ENCODE data around the gene NFKBIZ.

DNA sequence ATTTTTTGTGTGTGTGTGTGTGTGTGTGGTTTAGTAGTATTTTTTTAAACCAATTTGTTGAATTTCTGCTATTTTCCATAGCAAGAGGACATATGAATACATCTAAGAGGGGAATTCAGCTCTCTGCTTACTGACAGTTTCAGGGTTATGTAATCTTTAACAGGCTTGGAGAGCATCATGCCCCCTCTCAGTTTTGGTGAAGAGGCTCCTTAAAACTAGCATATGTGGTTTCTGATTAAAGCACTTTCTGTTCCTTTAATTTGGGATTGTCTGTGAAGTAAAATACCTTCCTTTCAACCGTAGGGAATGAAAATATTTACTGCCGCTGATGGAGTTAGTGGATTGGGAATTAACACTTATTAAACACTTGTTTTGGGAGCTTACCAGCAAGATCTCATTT is 19.4 kb upstream of the NFKBIZ start:
- TF ChIP-seq, protein P1, sequence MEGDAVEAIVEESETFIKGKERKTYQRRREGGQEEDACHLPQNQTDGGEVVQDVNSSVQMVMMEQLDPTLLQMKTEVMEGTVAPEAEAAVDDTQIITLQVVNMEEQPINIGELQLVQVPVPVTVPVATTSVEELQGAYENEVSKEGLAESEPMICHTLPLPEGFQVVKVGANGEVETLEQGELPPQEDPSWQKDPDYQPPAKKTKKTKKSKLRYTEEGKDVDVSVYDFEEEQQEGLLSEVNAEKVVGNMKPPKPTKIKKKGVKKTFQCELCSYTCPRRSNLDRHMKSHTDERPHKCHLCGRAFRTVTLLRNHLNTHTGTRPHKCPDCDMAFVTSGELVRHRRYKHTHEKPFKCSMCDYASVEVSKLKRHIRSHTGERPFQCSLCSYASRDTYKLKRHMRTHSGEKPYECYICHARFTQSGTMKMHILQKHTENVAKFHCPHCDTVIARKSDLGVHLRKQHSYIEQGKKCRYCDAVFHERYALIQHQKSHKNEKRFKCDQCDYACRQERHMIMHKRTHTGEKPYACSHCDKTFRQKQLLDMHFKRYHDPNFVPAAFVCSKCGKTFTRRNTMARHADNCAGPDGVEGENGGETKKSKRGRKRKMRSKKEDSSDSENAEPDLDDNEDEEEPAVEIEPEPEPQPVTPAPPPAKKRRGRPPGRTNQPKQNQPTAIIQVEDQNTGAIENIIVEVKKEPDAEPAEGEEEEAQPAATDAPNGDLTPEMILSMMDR (IDR thresholded peaks at IDR 0.05) = no peak
- no peak for TF ChIP-seq POLR2A (IDR thresholded peaks at IDR 0.05)
